SIG-M5 (cell line): Measurements from ENCODE around the gene FAM221A.
"Not testable (repeated sequence)": the region's sequence is repeated elsewhere in the genome, so short reads cannot be mapped to it uniquely, and the experiment has no call there.

Experiments used
- DNase-seq: peaks from one replicate; lab custom pipeline; 2025; lab: John Stamatoyannopoulos, UW

The FAM221A gene, protein sequence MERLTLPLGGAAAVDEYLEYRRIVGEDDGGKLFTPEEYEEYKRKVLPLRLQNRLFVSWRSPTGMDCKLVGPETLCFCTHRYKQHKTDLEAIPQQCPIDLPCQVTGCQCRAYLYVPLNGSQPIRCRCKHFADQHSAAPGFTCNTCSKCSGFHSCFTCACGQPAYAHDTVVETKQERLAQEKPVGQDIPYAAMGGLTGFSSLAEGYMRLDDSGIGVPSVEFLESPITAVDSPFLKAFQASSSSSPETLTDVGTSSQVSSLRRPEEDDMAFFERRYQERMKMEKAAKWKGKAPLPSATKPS

DNA sequence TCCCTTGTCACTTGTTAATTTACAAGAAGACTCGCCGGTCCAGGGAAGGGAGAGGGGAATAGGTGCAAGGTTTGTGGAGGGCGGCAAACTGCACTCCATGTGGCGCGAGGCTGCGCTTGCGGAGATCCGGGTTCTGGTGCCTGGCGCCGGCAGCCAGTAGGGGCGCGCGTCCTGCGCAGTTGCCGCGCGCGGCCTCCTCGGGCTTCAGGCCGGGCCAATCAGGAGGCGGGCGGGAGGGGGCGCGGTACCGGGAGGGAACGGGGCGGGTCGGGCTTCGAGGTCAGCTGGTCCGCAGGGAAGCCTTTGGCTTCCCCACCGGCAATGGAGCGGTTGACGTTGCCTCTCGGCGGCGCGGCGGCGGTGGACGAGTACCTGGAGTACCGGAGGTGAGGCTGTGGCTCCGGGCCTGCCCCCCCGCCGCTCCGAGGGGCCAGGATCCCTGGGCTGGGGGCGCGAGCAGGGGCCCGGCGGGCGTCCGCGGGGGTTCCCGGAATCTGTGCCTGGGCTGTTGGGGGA lies at the start of gene FAM221A:
Gene FAM221A (plus strand): TSS at position 302 of the 516 bp plus-strand sequence. CDS start 20 bp downstream, at position 322.
- DNase-seq, result no peak

DNA sequence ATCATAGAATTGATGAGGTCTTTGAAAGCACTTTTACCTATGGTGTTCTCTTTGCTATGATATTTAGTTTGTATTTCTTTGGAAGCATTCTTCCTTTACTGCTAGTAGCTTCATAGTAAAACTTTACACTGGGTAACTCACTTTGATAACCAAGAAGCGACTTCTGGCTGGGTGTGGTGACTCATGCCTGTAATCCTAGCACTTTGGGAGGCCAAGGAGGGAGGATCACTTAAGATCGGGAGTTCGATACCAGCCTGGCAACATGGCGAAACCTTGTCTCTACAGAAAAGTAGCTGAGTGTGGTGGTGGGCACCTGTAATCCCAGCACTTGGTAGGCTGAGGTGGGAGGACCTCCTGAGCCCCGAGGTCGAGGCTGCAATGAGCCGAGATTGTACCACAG lies 46.6 kb upstream of the FAM221A start:
- DNase-seq, result no peak

DNA sequence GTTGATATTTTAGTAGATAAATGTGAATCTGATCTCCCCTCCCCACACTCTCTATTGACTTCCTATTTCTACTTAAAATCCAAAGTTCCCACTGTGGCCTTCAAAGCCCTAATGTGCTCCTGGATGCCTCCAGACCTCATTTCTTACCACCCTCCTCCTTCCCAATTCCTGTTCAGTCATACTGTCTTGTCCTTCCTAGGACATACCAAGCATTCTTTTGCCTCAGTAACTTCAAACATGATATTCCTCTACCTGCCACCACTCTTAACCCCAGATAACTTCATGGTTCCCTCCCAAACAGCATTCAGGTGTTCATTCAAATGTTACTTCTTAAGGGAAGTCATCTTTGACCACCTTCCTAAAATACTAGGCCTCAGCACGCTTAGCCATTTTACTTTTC lies 34.2 kb upstream of the FAM221A start:
- no peak for DNase-seq

DNA sequence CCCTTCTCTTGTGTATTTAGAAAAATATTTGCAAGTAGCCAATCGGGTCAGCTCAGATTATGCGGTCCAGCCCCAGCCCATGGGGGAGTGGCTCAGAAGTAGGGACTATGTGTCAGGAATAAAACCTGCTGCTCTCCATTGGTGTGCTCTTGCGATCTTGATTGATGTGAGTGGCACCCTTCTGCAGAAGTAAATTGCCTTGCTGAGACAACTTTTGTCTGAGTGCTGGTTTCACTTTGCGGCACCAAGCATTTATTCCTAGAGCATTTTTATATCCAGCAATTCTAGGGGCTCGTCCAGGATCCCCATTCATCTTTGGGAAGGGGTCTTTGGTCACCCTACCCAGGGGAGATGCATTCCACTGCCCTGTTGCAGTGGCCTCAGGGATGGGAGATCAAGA lies 26.1 kb upstream of the FAM221A start:
- no peak for DNase-seq

DNA sequence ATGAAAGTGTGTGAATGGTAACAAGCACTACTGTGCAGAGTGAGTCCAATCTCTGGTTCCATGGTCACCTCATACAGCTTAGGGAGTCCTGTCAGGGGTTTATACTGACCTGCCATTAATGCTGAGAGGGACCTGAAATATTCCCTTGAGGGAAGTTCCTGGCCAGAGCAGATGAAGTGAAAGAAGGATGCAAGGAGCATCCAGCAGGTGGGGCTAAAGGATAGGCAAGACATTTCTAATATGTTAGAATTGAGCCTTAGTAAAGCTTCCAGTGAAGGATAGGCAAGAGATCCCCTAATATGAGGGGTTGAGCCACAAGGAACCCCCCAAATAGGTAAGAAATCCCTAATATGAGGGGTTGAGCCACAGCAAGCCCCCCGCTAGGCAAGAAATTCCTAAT lies 25.5 kb upstream of the FAM221A start:
- DNase-seq, result no peak

DNA sequence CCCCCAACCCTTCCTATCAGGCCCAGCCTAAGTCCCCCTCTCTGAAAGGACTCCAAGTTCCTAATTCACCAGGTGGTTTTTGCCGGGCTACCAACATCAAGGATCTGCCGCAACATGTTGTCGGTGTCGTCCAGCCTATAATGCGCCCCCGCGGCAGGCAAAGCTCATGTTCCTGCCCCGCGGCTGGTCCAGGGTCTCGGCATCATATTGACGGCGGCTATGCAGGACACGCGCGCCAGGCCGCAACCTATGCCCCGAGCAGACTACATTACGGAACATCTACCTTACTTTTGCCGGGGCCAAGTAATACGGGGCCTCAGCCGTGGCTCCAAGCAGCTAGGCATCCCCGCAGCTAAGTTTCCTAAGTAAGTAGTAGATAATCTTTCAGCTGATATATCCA lies 24.6 kb upstream of the FAM221A start:
- DNase-seq, result no peak

DNA sequence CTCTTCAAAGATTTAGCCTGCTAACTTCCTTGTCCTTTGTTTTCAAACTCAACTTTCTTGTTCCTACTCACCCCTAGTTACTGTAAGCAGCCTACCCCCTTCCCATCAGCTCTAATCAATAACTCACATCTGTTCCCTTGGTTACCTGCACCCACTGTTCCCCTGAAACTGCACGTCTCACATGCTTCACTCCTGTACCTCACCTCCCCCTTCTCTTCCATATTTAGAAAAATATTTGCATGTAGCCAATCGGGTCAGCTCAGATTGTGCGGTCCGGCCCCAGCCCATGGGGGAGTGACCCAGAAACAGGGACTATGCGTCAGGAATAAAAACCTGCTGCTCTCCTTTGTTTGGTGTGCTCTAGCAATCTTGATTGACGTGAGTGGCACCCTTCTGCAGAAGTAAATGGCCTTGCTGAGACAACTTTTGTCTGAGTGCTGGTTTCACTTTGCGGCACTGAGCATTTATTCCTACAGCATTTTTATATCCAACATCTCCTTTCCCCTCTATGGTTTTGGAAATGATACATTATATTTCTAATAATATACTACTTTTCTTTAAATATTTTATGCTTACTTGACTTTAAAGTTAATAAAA lies 21.1 kb upstream of the FAM221A start:
- no peak for DNase-seq

DNA sequence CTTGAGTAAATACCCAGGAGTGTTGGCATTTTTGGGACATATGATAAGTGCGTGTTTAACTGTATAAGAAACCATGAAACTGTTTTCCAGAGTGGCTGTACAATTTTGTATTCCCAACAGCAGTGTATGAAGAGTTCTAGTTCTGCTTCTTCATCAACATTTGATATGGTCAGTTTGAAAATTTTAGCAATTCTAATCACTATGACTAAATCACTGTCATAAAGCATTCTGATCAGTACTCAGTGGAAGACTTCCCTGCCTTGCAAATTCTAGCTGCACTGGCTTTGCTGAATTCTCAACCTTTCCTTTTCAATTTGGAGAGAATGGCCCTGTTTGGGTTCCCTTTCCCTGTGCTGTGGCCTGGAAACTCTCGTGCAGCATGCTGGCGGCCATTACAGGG lies 18.6 kb upstream of the FAM221A start:
- no peak for DNase-seq

DNA sequence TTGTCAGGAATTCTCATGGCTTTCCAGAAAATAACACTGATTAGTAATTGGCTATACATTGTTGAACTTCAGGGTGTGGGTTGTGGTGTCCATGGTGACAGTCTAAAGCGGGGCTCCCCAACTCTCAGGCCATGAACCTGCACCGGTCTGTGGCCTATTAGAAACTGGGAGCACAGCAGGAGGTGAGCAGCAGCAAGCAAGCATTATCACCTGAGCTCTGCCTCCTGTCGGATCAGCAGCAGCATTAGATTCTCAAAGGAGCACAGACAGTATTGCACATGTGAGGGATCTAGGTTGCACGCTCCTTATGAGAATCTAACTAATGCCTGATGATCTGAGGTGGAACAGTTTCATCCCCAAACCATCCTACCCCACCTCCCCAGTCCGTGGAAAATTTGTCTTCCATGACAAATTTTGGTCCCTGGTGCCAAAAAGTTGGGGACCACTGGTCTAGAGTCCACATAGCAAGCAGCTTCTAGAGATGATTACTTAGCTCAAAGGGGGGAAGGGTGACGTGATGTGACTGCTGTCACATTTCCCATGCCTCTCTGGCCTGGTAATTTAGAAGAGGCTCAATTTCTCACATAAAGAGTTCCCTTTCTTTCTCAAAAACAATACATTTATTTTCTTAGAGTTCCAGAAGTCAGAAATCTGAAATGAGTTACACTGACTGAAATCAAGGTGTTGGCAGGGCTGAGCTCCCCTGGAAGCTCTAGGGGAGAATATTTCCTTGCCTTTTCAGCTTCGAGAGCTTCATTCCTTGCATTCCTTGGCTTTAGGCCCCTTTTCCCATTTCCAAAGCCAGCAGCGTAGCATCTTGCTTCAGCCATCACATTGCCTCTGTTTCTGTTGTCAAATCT lies 17.6 kb upstream of the FAM221A start:
- DNase-seq, result no peak

DNA sequence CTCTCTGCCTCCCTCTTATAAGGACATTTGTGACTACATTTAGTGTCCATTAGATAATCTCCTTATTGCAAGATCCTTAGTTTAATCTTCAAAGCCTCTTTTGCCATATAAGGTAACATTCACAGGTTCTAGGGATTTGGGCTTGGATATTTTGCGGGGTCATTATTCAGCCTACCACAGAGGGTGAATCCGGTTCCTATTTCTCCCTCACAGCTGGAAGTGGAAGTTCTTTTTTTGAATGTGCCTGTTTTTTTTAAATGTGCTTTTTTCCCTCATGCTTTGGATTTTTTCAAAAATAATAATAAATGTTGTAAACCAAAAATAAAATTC lies 17.1 kb upstream of the FAM221A start:
- no peak for DNase-seq

DNA sequence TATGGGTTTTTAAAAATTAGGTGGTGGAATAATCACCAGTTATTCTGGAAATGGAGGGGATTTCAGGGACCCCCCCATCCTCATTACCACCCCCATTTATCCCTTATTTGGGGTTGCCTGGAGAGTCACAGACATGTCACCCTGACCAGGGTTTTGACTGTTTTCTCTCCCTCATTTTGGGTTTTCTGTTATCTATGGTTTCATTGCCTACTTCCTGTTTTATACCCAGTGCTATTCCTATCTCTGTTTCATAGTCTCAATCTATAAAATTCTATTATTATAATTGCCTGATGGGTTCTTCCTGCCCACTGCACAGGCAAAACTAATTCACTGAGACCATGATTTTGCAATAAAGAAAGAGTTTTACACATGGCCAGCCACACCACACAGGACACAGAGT lies 15.9 kb upstream of the FAM221A start:
- DNase-seq, result no peak

DNA sequence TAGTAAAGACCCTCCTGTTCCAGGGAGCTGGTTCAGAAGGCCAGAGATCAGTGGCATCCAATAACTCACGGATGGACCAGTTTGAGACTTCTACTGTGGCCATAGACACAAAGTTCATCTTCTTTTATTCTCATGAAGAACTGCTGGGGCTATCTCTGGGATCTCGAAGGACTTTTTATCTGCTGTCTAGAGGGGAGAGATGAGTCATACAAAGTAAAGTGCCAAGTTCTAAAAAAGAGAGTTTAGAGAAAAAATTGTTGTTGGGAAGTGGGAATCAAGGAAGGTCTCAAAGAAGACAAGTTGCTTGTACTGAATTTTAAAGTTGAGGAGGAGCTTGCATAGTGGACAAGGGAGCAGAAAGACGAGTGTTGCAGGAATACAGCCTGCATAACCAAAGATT lies 8.0 kb upstream of the FAM221A start:
- no peak for DNase-seq

DNA sequence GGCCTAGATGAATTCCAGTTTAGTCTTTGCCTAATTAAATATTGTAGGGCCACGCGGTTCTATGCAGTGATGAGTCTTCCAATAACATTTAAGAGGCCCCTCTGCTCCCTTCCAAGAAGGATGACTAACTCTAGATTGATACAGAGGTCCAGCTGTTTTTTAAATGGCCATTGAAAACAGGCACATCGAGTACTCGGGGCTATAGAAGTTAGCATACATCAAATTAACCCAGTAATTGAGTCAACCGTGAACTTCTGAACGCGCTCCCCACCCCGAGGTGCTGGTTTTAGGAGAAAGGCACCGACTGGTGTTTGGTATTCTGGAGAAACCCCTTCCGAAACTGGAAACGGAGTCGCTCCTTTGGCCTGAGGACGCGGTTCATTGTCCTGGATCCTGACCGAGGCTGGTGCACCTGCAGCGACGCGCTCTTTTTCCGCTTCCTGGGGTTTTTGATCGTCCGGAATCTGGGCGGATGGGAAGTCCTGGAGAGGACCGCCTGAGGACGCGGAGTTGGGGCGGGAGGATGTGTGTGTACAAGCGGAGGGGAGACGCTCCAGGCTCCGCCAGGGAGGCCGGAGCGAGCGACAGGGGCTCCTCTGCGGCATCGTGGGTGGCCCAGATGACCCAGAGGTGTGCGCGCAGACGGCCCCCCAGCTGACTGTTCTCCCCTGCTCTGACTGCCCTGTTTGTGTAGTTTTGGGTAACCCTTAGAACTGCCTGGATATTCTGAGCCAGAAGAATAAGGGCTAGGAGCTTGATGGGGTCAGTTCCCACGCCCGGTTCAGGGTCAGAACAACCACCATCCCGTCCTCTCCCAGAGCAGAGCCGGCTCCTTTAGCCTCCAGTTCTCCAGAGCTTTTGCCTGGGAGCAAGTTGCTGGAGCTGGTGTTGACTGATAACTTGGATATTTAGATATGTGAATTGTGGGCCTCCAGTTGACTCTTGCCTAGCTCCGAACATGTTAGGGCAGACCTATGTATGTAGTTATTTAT lies 711 bp downstream of the FAM221A start:
- no peak for DNase-seq

DNA sequence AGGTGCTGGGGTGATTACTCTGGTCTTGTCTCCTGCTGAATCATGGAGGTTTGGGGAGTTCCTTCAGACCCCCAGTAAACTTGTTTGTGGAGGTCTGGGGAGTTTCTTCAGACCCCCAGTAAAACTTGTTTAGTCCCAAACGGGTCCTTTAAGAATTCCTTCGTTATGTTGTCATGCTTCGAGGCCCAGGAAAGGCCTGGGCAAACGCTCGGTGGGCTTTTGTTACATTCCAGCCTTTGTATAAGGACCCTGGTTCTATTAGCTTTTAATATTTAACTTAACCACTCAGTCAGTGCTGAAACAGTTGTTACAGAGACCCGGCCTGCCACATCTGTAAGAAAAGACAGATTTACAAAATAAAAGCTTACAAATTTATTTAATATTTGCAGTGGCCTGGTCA lies 4.0 kb downstream of the FAM221A start:
- not testable (repeated sequence) for DNase-seq

DNA sequence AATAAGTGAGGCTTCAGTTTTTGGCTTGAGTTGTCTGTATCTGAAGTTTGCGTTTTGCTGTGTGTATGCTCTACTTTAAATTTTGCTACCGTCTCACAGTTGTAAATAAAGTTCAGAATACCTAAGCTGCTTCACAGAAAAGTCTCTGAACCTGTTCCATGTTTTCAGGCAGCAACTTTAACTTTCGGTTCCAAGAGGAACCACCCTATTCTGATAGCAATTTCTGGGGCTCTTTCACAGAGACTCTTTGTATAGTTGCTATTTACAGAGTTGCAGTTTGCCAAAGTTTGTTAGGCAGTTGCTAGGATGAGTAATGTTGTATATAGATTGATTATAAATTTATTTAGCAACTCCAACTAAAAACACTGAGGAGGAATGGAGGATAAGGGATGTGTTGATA lies 5.7 kb downstream of the FAM221A start:
- DNase-seq, result no peak

DNA sequence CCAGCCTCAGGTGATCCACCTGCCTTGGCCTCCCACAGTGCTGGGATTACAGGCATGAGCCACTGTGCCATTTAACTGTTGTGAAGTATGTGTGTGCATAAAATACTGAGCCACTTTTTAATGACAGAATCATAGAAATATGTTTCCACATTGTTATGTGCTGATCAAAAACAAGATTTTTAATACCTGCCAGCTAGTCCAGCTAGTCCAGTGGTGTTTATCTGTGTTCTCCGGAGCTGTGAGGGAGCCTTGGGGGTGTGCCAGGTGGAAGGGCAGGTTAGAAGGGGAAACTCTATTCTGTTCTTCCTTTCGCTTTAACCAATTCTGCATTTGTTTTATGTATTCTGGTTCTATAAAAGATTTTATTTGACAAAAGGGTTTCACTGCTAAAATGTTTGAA lies 7.0 kb downstream of the FAM221A start:
- DNase-seq, result no peak

DNA sequence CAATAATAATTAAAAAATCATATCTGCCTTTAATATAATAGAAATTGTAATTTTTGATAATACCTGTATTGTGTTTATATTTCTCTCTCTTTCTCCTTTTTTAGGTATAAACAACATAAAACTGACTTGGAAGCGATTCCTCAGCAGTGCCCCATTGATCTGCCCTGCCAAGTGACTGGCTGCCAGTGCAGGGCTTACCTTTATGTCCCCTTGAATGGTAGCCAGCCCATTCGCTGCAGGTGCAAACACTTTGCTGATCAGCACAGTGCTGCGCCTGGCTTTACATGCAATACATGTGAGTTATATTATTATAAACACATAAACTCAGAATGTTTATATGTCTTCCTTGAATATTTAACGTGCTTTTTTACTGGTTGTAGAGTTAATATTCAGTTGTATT lies 9.2 kb downstream of the FAM221A start:
- DNase-seq, result no peak

DNA sequence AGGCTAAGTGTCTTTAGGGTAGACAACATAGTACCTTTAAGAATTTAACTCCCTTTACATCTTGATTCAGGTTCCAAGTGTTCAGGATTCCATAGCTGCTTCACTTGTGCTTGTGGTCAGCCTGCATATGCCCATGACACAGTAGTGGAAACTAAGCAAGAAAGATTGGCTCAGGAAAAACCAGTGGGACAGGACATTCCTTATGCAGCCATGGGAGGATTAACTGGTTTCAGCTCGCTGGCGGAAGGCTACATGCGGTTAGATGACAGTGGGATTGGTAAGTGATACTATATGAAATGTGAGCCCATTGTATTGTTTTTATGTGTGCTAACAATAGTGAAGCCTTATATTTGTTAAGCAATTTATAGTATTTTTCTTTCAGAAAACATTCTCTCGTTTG lies 11.3 kb downstream of the FAM221A start:
- no peak for DNase-seq

DNA sequence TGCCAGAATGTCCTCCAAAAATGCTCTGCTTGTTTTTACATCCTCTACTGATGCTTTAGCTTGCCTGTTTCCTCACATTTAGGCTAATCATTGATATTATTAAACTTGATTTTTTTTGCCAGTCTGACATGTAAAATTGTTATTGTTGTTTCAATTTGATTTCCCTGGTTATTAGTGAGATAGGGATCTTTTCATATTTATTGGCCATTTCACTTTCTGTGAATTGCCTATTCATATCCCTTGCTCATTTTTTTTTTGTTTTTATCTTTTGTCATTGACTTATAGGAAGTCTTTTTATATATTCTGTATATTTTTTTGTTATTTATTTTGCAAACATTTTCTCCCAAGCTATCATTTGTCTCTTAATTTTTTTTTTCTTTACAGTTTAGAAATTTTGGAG lies 13.2 kb downstream of the FAM221A start:
- no peak for DNase-seq

DNA sequence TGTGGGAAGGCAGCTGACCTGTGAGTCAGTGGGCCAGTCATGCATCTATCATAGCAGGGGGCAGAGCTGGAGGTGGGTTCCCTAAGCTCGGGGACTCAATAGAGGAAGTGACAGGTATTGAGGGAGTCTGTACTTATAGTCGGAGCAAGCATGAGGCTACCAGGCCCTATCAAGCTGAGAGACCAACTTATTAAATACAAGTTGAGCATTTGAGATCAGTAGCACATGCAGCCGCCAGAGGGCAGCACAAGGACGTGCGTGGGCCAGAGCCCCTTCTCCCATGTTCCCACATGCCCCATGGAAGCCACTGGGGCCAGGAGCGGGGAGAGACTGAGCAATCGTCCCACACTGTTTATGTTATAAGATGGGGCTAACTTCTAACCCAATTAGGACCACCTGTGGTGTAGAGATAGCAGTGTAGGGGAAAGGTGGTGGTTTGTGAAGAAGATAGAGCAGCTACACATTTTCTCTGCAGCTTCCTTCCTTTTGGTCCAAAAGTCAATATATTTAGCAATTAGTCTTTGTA lies 17.0 kb downstream of the FAM221A start:
- DNase-seq, result no peak

DNA sequence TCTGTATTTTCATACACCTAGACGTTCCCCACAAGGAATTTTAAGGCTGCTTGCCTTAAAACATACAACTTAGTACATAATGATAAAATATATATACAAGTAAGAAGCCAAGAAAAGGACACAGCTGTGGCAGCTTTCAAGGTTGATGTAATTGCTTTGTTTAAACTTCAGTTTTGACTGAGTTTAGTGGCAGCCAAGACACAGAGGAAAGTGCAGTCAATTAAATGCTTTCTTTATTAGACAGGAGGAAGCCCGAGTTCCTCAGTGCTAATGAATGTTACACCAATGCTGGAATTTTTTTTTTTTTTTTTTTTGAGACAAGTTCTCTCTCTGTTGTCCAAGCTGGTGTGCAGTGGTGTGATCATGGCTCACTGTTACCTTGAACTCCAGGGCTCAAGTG lies 18.8 kb downstream of the FAM221A start:
- DNase-seq, result no peak

DNA sequence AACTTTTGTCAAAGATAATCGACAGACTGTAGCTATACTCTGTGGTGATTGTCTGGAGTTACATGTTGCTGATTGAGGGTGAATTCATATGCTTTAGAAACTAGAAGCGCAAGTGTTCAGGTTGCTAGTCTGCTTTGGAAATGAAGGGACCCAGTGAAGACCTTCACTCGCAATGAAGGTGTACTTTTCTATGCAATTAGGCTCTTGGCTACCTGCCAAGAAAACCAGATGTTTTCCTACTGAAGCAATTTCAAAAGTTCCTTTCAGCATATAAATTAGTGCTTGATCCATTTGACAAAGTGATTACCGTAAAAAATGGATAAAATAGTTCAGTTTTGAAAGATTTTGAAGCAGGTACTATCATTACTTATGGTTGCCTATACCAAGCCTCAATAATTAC lies 20.0 kb downstream of the FAM221A start:
- DNase-seq, result no peak
